Activated naive CD4-positive, alpha-beta T cell treated with Interleukin-2 at 50 U/mL for 16 hours (primary cell): ENCODE measurements around the gene PBRM1.
"Not testable (repeated sequence)": the region's sequence is repeated elsewhere in the genome, so short reads cannot be mapped to it uniquely, and the experiment has no call there.

Experiments used
- DNase-seq: peaks from one replicate; pipeline ENCODE4 v3.0.0-alpha.2; 2020

Gene PBRM1

GRCh38 chr3:52685709-52686691 lies at the start of gene PBRM1, which contains the start of gene GNL3:
TSS of gene PBRM1 (minus strand) at chr3:52685913.
TSS of gene GNL3 (plus strand) at chr3:52686032. CDS start at chr3:52686093, 61 bp downstream.
- peak; percentile 94 for DNase-seq

GRCh38 chr3:52733256-52733891 lies 47.7 kb upstream of the PBRM1 start:
- no peak for DNase-seq

GRCh38 chr3:52731590-52731989 lies 45.9 kb upstream of the PBRM1 start:
- no peak for DNase-seq

GRCh38 chr3:52730681-52731080 lies 45.0 kb upstream of the PBRM1 start:
- no peak for DNase-seq

- not testable (repeated sequence) for DNase-seq
Observed at GRCh38 chr3:52728753-52729152, 43.0 kb upstream of the PBRM1 start.

- DNase-seq: no peak
Observed at GRCh38 chr3:52724511-52724910, 38.8 kb upstream of the PBRM1 start.

GRCh38 chr3:52723935-52724334 lies 38.2 kb upstream of the PBRM1 start:
- DNase-seq: no peak

GRCh38 chr3:52722491-52722890 lies 36.8 kb upstream of the PBRM1 start:
- no peak for DNase-seq

GRCh38 chr3:52721730-52722008 lies 36.0 kb upstream of the PBRM1 start:
- DNase-seq: no peak

- no peak for DNase-seq
Observed at GRCh38 chr3:52721002-52721729, 35.5 kb upstream of the PBRM1 start.

GRCh38 chr3:52719618-52720017 lies 33.9 kb upstream of the PBRM1 start:
- no peak for DNase-seq

- no peak for DNase-seq
Observed at GRCh38 chr3:52715714-52716305, 30.1 kb upstream of the PBRM1 start.

GRCh38 chr3:52714335-52715302 lies 28.9 kb upstream of the PBRM1 start:
- DNase-seq: no peak

GRCh38 chr3:52712291-52713212 lies 26.8 kb upstream of the PBRM1 start:
- DNase-seq: no peak

GRCh38 chr3:52710512-52710911 lies 24.8 kb upstream of the PBRM1 start:
- DNase-seq: no peak

- DNase-seq: no peak
Observed at GRCh38 chr3:52707585-52707984, 21.9 kb upstream of the PBRM1 start.

- DNase-seq: peak; percentile 87
Observed at GRCh38 chr3:52705688-52706686, 20.3 kb upstream of the PBRM1 start, which contains the start of the genes GLT8D1 and SPCS1. TSS of gene GLT8D1 (minus strand) at chr3:52705791. CDS start at chr3:52700460, 5,331 bp downstream. TSS of gene SPCS1 (plus strand) at chr3:52706106. CDS start at chr3:52706247, 141 bp downstream.

GRCh38 chr3:52705438-52705687 lies 19.6 kb upstream of the PBRM1 start:
- DNase-seq: no peak
